Subcutaneous abdominal adipose tissue (tissue), 5 donors: Measurements from ENCODE around the gene CALML3.
"Not testable (repeated sequence)": the region's sequence is repeated elsewhere in the genome, so short reads cannot be mapped to it uniquely, and the experiment has no call there.

Source experiments
- H3K27ac ChIP-seq: one replicate; pipeline ENCODE4 v1.7.0; 2013; ENCODE audit warnings: low read depth, mild to moderate bottlenecking, inconsistent platforms, low read length, moderate library complexity
- H3K27me3 ChIP-seq, 5 donors: one replicate each; pipeline ENCODE4 v1.7.0; 2013; ENCODE audit warnings: low read length in 5 of 5, inconsistent platforms in 1 of 5; ENCODE audit not compliant: control insufficient read depth in 5 of 5, insufficient read depth in 4 of 5
- H3K36me3 ChIP-seq, 5 donors: one replicate each; pipeline ENCODE4 v1.7.0; 2013; ENCODE audit warnings: low read length in 5 of 5; ENCODE audit not compliant: control insufficient read depth in 5 of 5, insufficient read depth in 5 of 5
- H3K4me1 ChIP-seq, 5 donors: one replicate each; pipeline ENCODE4 v1.7.0; 2013; ENCODE audit warnings: low read length in 5 of 5, mild to moderate bottlenecking in 3 of 5, moderate library complexity in 1 of 5; ENCODE audit not compliant: control insufficient read depth in 5 of 5, insufficient read depth in 5 of 5
- H3K4me3 ChIP-seq, 5 donors: one replicate each; pipeline ENCODE4 v1.7.0; 2013; ENCODE audit warnings: low read length in 5 of 5, low read depth in 1 of 5
- H3K9ac ChIP-seq, 5 donors: one replicate each; pipeline ENCODE4 v1.7.0; 2013; ENCODE audit warnings: low read length in 5 of 5, mild to moderate bottlenecking in 4 of 5, moderate library complexity in 3 of 5
- H3K9me3 ChIP-seq, 5 donors: one replicate each; pipeline ENCODE4 v1.7.0; 2013; ENCODE audit warnings: low read length in 5 of 5; ENCODE audit not compliant: control insufficient read depth in 5 of 5
- donor health status: healthy.
- donor health status: healthy.
- donor health status: healthy.
- donor health status: healthy.
- donor health status: healthy.

CALML3 gene

DNA sequence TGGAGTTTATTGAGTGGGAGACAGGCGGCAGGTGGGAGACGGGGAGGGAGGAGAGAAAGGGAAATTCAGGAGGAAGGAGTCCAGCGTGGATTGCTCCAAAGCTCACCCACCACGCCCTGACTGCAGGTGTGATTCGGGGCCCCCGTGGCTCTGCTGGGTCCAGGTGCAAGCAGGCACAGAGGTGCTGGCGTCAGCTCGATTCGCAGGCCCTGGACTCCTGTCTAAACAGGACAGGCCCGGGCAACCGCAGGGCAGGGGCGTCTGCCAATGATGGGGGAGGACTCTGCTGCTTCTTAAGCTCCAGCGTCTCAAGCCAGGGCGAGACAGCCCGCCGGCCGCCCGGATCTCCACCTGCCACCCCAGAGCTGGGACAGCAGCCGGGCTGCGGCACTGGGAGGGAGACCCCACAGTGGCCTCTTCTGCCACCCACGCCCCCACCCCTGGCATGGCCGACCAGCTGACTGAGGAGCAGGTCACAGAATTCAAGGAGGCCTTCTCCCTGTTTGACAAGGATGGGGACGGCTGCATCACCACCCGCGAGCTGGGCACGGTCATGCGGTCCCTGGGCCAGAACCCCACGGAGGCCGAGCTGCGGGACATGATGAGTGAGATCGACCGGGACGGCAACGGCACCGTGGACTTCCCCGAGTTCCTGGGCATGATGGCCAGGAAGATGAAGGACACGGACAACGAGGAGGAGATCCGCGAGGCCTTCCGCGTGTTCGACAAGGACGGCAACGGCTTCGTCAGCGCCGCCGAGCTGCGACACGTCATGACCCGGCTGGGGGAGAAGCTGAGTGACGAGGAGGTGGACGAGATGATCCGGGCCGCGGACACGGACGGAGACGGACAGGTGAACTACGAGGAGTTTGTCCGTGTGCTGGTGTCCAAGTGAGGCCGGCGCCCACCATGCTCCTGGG, at the start of gene CALML3:
Gene CALML3 (plus strand): TSS at position 321 of the 920 bp plus-strand sequence. CDS start 125 bp downstream, at position 446.
- Histone ChIP-seq H3K9me3 (no peaks in the 10 kb centered on the region), H3K27ac (no peak within 1 kb of the TSS), H3K4me1 (peaks cover 0 to 13% (median 6%) of the 10 kb centered on the region in 5 donors), H3K4me3 (no peak within 1 kb of the TSS), H3K27me3 (no peaks in the 10 kb centered on the region), H3K36me3 (no peaks in the 10 kb centered on the region), H3K9ac (no peak within 1 kb of the TSS)

DNA sequence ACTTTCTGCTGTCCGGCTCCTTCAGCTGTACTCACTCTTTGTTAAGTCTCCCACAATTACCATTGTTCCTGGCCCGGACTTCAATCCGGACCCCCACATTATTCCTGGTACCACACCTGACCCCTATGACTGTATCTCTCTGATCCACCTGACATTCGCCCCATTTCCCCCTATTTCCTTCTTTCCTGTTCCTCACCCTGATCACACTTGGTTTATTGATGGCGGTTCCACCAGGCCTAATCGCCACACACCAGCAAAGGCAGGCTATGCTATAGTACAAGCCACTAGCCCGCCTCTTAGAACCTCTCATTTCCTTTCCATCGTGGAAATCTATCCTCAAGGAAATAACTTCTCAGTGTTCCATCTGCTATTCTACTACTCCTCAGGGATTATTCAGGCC, 49.7 kb upstream of the CALML3 start:
- not testable (repeated sequence) for H3K4me3 ChIP-seq, H3K27me3 ChIP-seq, H3K27ac ChIP-seq, H3K4me1 ChIP-seq, H3K9me3 ChIP-seq, H3K9ac ChIP-seq, H3K36me3 ChIP-seq

DNA sequence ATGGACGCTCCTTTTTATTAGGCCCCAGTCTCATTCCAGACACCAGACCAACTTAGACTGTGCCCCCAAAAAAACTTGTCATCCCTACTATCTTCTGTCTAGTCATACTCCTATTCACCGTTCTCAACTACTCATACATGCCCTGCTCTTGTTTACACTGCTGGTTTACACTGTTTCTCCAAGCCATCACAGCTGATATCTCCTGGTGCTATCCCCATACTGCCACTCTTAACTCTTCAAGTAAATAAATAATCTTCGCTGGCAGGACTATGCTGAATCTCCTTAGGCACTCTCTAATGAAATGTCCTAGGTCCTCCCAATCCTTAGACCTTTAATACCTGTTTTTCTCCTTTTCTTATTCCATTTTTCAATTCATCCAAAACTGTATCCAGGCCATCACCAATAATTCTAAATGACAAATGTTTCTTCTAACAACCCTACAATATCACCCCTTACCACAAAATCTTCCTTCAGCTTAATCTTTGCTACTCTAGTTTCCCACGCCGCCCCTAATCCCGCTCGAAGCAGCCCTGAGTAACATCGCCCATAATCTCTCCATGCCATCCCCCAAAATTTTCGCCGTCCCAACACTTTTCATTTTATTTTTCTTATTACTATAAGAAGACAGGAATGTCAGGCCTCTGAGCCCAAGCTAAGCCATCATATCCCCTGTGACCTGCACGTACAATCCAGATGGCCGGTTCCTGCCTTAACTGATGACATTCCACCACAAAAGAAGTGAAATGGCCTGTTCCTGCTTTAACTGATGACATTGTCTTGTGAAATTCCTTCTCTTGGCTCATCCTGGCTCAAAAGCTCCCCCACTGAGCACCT, 48.6 kb upstream of the CALML3 start:
- H3K9me3 ChIP-seq: not testable (repeated sequence)

DNA sequence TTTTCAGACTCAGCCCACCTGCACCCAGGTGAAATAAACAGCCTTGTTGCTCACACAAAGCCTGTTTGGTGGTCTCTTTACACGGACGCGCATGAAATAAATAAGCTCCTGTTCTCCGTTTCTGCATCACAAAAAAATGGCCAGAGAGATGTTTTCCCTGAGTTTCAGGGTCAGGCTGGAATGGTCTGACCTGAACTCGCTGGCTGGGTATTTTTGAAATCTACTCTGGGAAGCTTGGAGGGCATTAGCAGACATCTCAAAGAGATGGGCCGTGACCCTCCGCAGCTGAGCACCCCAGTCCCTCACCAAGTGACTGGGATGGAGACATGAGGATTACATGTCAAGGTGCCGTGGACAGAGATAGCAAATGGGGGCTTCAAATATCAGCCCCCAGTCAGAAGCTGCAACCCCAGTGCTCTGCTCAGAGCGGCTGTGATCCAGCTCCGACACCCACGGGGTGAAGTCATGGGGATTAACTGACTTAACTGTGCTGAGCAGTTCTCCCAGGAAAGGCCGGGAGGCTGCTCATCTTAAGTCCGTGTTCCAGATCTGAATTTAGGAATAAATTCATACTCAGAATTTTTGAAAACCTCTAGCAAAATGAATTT, 47.7 kb upstream of the CALML3 start:
- H3K36me3 ChIP-seq: no peaks in the 10 kb centered on the region
- no peaks in the 10 kb centered on the region for H3K9me3 ChIP-seq
- H3K4me3 ChIP-seq: no peak overlapping the region
- H3K9ac ChIP-seq: no peak overlapping the region
- no peak overlapping the region for H3K27ac ChIP-seq
- H3K4me1 ChIP-seq: peaks cover 0 to 3% (median 0%) of the 10 kb centered on the region in 5 donors
- no peaks in the 10 kb centered on the region for H3K27me3 ChIP-seq

More for the DNA sequence above, 48.6 kb upstream of the CALML3 start:
- H3K9ac ChIP-seq, H3K4me3 ChIP-seq, H3K27me3 ChIP-seq, H3K36me3 ChIP-seq, H3K4me1 ChIP-seq, H3K27ac ChIP-seq: not testable (repeated sequence)

DNA sequence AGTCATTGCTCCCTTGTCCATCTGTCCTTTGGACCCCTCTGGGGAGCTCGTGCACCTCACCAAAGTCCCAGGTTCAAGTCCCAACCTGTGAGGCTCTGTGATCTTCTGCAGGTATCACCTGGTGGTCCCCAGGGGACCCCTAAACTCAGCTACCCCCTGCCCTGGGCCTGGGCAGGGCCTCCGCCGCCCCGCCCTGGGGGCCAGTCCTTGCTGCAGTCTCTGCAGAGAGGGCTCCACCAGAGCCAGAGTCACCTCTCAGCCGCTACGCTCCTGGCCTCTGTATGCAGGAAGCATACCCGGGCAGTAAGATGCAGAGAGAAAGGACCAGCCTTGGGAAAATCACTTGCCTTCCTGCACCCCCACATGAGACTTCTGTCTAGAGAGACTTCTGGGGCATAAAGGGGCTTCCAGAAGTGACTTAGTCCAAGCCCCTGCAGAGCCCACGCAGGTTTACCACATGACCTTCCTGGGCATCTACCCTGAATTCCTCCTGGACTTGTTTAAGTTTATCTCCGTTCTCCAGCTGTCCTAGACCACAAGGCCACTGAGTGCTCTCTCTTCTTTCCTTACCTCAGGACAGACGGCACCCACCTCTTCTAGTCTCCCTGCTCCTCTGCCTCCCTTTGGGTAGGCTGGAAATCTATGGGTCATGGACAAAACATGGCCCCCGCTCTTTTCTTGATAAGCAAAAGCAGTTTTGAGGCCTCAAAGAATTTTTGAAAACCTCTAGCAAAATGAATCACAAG, 46.6 kb upstream of the CALML3 start:
- Histone ChIP-seq H3K4me3 (no peak overlapping the region), H3K36me3 (no peaks in the 10 kb centered on the region), H3K27ac (no peak overlapping the region), H3K27me3 (no peaks in the 10 kb centered on the region), H3K4me1 (peaks cover 0 to 3% (median 0%) of the 10 kb centered on the region in 5 donors), H3K9me3 (no peaks in the 10 kb centered on the region), H3K9ac (no peak overlapping the region)

DNA sequence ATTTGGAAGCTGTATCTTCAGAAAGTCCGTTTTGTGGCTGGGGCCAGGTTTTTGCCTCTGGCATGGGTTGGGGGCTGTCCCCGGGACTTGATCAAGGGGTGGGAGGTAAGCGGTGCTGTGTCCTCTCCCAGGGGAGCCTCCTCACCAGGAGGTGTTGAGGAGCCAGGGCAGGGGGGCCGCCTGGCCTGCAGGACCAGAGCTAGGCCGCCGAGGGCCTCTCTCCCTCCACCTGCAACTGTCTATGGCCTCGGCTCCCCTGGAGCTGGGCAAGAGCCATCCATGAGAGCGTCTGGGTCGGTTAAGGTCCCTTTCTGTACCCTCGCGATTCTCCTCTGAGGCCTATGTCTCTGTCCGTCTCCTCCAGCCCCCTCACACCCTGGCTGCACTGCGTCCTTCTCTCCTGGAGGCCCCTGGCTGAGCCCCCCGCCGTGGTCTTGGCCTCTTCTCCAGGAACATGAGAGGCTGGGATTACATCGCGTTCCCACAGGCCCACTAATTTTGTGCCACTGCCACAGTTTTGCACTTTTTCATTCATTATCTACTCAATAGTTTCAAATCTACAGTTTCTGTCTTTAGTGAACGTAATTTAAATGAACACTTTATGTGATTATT, 46.0 kb upstream of the CALML3 start:
- H3K27me3 ChIP-seq: no peaks in the 10 kb centered on the region
- peaks cover 0 to 3% (median 0%) of the 10 kb centered on the region in 5 donors for H3K4me1 ChIP-seq
- H3K36me3 ChIP-seq: no peaks in the 10 kb centered on the region
- H3K9me3 ChIP-seq: no peaks in the 10 kb centered on the region
- no peak overlapping the region for H3K4me3 ChIP-seq
- no peak overlapping the region for H3K9ac ChIP-seq
- no peak overlapping the region for H3K27ac ChIP-seq

DNA sequence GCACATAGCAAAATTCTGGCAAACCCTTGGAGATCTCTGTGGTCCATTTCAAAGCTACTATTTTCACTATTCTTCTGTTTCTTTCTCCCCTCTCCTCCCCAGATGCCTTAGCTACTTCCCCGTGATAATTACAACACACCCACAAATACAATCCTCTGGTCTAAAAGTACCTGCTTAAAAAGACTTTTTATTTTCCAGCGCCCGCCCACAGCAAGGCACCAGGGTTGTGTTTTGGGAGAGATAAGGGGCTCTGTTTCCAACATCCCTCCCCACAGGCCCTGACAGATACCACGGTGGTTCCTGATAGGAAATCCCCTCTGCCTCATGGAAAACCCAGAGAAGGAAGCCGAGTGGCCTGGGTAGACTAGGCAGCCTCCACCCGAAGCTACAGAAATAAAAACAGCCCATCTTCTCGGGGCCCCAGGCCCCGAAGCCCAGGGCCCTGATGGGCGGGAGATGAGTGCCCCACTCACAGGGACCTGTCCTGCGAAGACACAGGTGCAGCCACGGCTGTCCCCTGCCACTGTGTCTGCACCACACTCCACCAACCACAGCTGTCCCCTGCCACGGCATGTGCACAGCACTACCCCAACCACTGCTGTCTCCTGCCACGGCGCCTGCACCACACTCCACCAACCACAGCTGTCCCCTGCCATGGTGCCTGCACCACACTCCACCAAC, 45.1 kb upstream of the CALML3 start:
- Histone ChIP-seq H3K9me3 (peaks cover 0 to 2% (median 0%) of the 10 kb centered on the region in 5 donors), H3K4me1 (peaks cover 0 to 3% (median 0%) of the 10 kb centered on the region in 5 donors), H3K27me3 (no peaks in the 10 kb centered on the region), H3K36me3 (no peaks in the 10 kb centered on the region), H3K9ac (no peak overlapping the region), H3K4me3 (no peak overlapping the region), H3K27ac (no peak overlapping the region)

DNA sequence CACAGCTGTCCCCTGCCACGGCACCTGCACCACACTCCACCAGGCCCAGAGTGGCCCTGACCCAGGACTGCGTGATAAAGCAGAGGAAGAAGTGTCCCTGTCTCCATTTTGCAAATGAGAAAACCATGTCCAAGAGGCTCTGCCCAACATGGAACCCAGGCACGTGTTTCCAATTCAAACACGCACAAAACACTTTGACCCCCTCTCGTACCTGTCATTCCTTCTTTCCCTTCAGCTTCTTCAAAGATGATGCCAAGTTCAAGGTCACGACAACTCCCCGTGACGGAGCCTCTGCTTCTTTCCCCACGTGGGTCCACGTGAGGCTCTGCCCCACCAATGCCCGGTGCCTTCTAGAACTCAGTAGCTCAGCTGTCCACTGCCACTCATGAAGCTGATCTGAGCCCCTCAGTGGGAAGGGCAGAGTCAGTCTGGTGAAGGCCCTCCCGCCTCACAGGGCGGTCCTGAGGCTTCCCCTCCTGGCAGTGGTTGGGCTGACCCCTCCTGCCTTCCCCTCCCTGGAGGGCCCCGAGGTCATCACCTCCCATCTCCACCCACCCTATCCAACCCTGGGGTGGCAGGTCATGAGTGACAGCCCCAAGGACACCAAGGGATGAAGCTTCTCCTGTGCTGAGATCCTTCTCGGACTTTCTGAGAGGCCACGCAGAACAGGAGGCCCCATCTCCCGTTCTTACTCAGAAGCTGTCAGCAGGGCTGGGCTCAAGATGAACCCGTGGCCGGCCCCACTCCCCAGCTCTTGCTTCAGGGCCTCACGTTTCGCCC, 44.4 kb upstream of the CALML3 start:
- H3K36me3 ChIP-seq: no peaks in the 10 kb centered on the region
- peaks cover 0 to 2% (median 0%) of the 10 kb centered on the region in 5 donors for H3K9me3 ChIP-seq
- peaks cover 0 to 6% (median 0%) of the 10 kb centered on the region in 5 donors for H3K4me1 ChIP-seq
- peaks cover 0 to 4% (median 0%) of the 10 kb centered on the region in 5 donors for H3K27me3 ChIP-seq
- H3K27ac ChIP-seq: no peak overlapping the region
- no peak overlapping the region for H3K4me3 ChIP-seq
- H3K9ac ChIP-seq: no peak overlapping the region
